HT1080 (cell line): ENCODE data around the gene ATOH7. TPM values are rescaled to one million over a fixed set of nuclear protein-coding genes. Genes with fewer than 3 reads are reported as not detected.
"Not testable (repeated sequence)": the region's sequence is repeated elsewhere in the genome, so short reads cannot be mapped to it uniquely, and the experiment has no call there.

ENCODE experiments used
- DNase-seq: peaks from one replicate; pipeline ENCODE4 v3.0.0-alpha.2; 2015; ENCODE audit warnings: low read depth
- polyA plus RNA-seq, 2 experiments: library from polyadenylated mRNA; depleted of rRNA; stranded (reverse); fragments of >200 nt; gene quantifications; 2 replicates each; pipeline ENCODE4 v1.2.3, GENCODE V29; 2015
- total RNA-seq: library from RNA; depleted of rRNA; stranded (reverse); fragments of >200 nt; shearing (Covaris generic); gene quantifications from 2 replicates; pipeline ENCODE4 v1.2.3, GENCODE V29; 2014; rRNA removed

ATOH7 gene
- not detected in 2 replicates for total RNA-seq
- not detected in 2 replicates for polyA plus RNA-seq (2015; cell fraction: cytosol; rRNA removed)
- not detected in 2 replicates for polyA plus RNA-seq (2015; cell fraction: nucleus; rRNA removed)

- DNase-seq, result no peak
These were observed at the start of gene ATOH7 for GRCh38 chr10:68231817-68232251. ATOH7 (minus strand) TSS chr10:68232113; CDS start chr10:68231677, 436 bp downstream.

GRCh38 chr10:68280758-68281157 is 48.8 kb upstream of the ATOH7 start:
- no peak for DNase-seq

- not testable (repeated sequence) for DNase-seq
These were observed 47.2 kb upstream of the ATOH7 start for GRCh38 chr10:68278906-68279753.

GRCh38 chr10:68277814-68278213 is 45.9 kb upstream of the ATOH7 start:
- not testable (repeated sequence) for DNase-seq

GRCh38 chr10:68276224-68276623 is 44.3 kb upstream of the ATOH7 start:
- no peak for DNase-seq

DNA sequence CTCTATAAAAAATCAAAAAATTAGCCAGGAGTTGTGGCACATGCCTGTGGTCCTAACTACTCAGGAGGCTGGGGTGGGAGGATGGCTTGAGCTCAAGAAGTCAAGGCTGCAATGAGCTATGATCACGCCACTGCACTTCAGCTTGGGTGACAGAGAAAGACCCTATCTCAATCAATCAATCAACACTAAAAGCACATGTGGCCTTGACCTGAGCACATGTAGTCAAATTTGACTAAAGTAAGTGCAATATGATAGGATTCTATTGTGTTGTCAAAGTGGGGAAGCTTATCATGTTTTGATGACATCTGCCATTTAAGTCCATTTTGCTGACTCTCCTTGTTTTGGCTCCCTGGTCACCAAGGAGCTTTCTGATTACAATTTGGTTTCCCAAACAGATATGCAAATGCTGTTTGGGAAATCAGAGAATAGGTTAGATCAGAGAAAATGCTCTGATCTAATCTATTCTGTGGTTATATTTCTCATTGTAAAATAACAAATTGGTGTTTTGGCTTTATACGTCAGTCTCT is 43.8 kb upstream of the ATOH7 start:
- no peak for DNase-seq

DNA sequence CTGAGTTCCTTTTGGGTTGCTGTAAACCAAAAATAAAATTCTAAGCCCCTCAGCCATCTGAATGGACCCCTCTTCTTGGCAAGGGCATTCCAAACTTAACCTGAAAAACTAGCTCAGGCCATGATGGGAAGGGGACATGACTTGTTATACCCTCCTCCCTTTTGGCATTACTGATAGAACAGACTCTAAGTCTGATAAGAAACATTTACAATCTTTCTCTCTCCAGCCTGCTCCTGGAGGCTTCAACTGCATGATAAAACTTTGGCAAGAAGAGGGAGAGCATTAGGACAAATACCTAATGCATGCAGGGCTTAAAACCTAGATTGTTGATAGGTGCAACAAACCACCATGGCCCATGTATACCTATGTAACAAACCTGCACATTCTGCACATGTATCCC is 40.9 kb upstream of the ATOH7 start:
- no peak for DNase-seq

DNA sequence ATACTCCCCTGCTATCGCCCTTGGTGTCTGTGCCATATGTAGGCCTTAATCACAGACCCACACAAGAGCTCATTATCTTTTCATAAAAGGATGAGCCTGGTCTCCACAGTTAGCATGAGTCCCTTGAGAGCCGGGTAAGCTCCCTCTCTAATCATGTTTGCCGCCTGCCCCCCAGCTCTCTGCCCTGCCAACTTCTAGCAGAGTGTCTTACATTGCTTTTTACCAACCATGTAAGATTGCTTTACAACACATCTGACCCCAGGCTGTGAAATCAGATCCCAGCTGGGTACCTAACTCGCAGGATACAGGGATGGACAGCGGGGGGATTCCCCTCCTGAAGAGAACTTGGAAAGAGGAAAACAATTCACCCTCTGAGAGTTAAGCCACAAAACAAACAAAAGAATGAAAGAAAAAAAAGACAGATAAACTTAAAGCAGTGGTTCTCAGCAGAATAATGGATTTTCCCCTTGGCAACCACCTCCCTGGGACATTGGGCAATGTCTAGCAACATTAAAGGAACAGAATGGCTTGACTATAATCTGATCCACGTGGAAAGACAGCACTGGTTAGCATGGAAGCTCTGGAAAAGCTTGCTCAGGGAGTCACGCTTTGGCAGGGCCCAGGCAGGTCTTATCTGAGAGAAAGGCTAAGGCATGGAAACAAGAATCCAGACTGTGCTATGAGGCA is 39.4 kb upstream of the ATOH7 start:
- DNase-seq, result no peak

DNA sequence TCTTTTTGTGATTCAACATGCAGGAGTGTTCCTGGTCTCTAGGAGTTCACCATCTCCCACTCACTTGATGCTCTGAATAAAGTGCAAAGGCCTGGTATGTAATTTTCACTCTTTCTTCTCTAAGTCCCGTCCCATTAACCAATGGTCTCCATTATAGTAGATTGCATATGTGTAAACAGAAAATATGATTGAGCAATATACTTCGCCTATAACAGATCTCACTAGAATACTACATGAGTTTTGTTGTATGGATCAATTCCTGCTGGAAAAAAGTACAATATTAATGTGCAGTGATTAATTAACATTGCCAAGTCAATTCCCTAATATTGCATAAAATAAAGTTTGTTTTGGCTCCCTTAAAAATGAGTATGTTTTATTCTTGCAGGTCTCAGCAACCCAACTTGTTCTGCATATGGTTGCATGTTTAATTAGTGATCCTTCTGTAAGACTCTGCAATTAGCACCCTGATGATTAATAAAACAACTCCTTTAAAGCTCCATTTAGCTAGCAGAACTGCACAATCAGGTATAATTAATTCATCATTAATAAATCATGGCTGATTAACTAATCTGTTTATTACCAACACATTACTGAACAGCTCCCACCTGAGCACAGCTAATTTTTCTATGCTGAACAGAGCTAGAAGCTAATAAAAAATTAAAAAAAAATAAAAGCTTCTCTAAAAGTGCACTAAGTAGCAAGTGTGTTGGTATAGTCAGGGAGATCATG is 37.8 kb upstream of the ATOH7 start:
- no peak for DNase-seq

- DNase-seq, result peak; percentile 11
These were observed 29.4 kb upstream of the ATOH7 start for GRCh38 chr10:68261132-68261856.

GRCh38 chr10:68253346-68253745 is 21.4 kb upstream of the ATOH7 start:
- DNase-seq, result no peak

- no peak for DNase-seq
These were observed 19.9 kb upstream of the ATOH7 start for GRCh38 chr10:68251625-68252495.

- no peak for DNase-seq
These were observed 19.2 kb upstream of the ATOH7 start for GRCh38 chr10:68251151-68251550.

DNA sequence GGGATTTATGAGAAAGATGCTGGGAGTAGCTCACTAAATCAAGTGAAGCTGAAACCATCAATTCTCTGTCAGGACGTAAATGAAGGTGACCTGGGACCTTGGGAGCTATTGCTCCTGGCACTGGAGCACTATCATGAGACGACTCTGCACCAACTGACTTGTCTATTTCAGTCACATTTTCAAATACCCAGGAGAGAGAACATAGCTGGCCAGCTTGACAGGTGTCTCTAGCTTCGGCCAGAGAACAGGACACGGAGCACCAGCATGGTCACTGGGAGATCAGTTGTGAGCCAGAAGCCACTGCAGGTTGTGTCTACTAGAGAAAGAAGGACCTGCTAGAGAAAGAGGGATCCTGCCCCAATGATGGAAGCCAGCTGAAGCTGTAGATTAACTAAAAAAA is 17.4 kb upstream of the ATOH7 start:
- DNase-seq, result no peak

GRCh38 chr10:68247931-68248330 is 16.0 kb upstream of the ATOH7 start:
- no peak for DNase-seq

DNA sequence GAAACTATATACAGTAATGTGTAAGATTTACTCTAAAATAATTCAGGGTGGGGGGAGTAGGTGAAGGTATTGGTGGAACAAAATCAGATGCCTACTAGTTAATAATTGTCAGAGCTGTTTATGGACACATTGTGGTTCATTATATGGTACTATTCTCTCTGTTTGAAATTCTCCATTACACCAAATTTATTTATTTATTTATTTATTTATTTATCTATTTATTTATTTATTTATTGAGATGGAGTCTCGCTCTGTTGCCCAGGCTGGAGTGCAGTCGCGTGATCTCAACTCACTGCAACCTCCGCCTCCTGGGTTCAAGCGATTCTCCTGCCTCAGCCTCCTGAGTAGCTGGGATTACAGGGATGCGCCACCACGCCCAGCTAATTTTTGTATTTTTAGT is 14.5 kb upstream of the ATOH7 start:
- DNase-seq, result not testable (repeated sequence)

DNA sequence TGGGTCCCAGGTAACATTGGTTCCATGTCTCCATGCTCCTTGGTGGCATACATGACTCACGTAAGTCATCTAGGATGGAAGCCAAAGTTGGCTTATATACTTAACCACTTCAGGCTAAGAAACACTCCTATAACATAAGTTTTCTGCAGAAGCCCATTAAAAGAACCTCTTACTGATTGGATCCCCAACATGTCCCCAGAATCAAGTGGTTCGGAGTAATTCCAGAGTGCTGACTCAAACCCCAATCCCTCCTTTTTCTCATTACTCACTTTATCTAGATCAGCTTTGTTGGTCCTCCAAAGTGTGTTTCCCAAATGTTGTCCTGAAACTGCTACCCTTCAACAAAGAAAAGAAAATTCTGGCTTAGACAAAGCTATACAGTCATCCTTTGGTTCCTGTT is 10.1 kb upstream of the ATOH7 start:
- peak; percentile 7 for DNase-seq

DNA sequence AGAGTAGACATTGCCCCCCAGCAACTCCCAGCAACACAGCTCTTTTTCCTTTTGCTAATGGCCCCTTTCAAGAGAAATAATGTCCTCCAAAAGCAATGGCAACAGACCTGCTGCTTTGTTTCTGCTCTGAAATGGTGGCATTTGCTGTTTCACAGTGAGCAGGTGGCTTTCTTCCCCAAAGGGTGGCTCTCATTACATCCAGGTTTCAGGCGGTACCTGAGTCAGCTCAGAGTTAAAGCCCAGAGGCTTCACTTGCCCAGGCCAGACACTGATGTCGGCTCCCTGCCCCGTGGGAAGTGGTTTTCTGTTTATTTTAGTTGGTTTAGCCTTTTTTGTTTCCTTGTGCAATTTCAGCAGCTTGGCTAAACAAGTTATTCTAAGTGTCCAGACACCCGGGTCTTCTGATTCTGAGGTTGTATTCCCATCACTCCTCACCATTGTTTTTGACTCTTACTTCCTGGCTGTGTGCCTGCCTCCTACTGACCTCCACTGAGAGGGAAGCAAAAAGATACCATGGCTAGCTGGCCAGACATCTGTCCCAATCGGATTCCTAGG is 7.8 kb upstream of the ATOH7 start:
- DNase-seq, result no peak

GRCh38 chr10:68239069-68239468 is 7.2 kb upstream of the ATOH7 start:
- DNase-seq, result no peak
